Measurements from ENCODE around the gene NIPAL3.

NIPAL3 gene

GRCh38 chr1:24452922-24453485 is 37.4 kb downstream of the NIPAL3 start:
- Histone ChIP-seq H3K4me3 (ENCODE audit: low read length) (no peak overlapping the region), H3K9me2 (replicated peaks; ENCODE audit: insufficient read depth, low read length) (no peaks in the 10 kb centered on the region), H3K9me3 (replicated peaks; ENCODE audit: insufficient read depth, low read length) (no peaks in the 10 kb centered on the region), H3K27me3 (replicated peaks; ENCODE audit: insufficient read depth, low read length) (no peaks in the 10 kb centered on the region), H3F3A (ENCODE audit: insufficient read depth, low read length) (no peaks in the 10 kb centered on the region), H3K27ac (ENCODE audit: low read length) (no peak overlapping the region), H3K36me3 (replicated peaks; ENCODE audit: insufficient read depth, low read length) (no peaks in the 10 kb centered on the region; the same call in 1 of the 2 replicates), H3K9ac (ENCODE audit: low read length) (no peak overlapping the region), H3K4me1 (ENCODE audit: low read length) (no peaks in the 10 kb centered on the region), H4K20me1 (ENCODE audit: insufficient read depth, low read length) (no peaks in the 10 kb centered on the region), H3K4me2 (ENCODE audit: low read depth, low read length) (no peak overlapping the region), H2AFZ (ENCODE audit: low read length) (no peak overlapping the region), H3K79me2 (ENCODE audit: low read length) (no peaks in the 10 kb centered on the region)
- no peak for TF ChIP-seq EZH2phosphoT487 (IDR thresholded peaks at IDR 0.05; ENCODE audit: low read length)
- no peak for TF ChIP-seq EZH2 (optimal IDR thresholded peaks at IDR 0.05; ENCODE audit: low read depth, low read length)
- TF ChIP-seq, protein P1, sequence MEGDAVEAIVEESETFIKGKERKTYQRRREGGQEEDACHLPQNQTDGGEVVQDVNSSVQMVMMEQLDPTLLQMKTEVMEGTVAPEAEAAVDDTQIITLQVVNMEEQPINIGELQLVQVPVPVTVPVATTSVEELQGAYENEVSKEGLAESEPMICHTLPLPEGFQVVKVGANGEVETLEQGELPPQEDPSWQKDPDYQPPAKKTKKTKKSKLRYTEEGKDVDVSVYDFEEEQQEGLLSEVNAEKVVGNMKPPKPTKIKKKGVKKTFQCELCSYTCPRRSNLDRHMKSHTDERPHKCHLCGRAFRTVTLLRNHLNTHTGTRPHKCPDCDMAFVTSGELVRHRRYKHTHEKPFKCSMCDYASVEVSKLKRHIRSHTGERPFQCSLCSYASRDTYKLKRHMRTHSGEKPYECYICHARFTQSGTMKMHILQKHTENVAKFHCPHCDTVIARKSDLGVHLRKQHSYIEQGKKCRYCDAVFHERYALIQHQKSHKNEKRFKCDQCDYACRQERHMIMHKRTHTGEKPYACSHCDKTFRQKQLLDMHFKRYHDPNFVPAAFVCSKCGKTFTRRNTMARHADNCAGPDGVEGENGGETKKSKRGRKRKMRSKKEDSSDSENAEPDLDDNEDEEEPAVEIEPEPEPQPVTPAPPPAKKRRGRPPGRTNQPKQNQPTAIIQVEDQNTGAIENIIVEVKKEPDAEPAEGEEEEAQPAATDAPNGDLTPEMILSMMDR (IDR thresholded peaks at IDR 0.05; ENCODE audit: low read length) = no peak
- DNase-seq = no peak

GRCh38 chr1:24454673-24455072 is 39.1 kb downstream of the NIPAL3 start:
- no peaks in the 10 kb centered on the region for H4K20me1 ChIP-seq (ENCODE audit: insufficient read depth, low read length)
- no peak overlapping the region for H3K4me3 ChIP-seq (ENCODE audit: low read length)
- H3K9me2 ChIP-seq (replicated peaks; ENCODE audit: insufficient read depth, low read length) = no peaks in the 10 kb centered on the region
- TF ChIP-seq, protein P1 (IDR thresholded peaks at IDR 0.05; ENCODE audit: low read length) = no peak
- no peak for TF ChIP-seq EZH2phosphoT487 (IDR thresholded peaks at IDR 0.05; ENCODE audit: low read length)
- TF ChIP-seq EZH2 (optimal IDR thresholded peaks at IDR 0.05; ENCODE audit: low read depth, low read length) = no peak
- no peak overlapping the region for H2AFZ ChIP-seq (ENCODE audit: low read length)
- H3F3A ChIP-seq (ENCODE audit: insufficient read depth, low read length) = no peaks in the 10 kb centered on the region
- no peaks in the 10 kb centered on the region; the same call in 1 of the 2 replicates for H3K36me3 ChIP-seq (replicated peaks; ENCODE audit: insufficient read depth, low read length)
- H3K4me2 ChIP-seq (ENCODE audit: low read depth, low read length) = no peak overlapping the region
- H3K27me3 ChIP-seq (replicated peaks; ENCODE audit: insufficient read depth, low read length) = no peaks in the 10 kb centered on the region
- H3K9ac ChIP-seq (ENCODE audit: low read length) = no peak overlapping the region
- H3K9me3 ChIP-seq (replicated peaks; ENCODE audit: insufficient read depth, low read length) = no peaks in the 10 kb centered on the region
- no peaks in the 10 kb centered on the region for H3K4me1 ChIP-seq (ENCODE audit: low read length)
- no peaks in the 10 kb centered on the region for H3K79me2 ChIP-seq (ENCODE audit: low read length)
- no peak overlapping the region for H3K27ac ChIP-seq (ENCODE audit: low read length)
- DNase-seq = no peak

DNA sequence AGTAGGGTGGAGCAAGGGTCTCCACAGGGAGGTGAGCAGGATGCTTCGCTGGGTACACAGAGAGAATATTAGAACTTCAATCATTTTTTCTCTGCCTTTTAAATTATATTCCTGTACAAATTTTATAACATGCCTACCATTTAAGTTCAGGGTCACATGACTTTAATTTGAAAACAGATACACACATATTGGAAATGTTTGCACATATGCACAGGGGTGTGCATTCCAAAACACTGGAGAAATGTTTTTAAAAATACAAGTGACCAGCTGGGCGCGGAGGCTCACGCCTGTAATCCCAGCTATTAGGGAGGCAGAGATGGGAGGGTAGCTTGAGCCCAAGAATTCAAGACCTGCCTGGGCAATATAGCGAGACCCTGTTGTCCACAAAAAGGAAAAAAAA is 39.7 kb downstream of the NIPAL3 start:
- Histone ChIP-seq H2AFZ (ENCODE audit: low read length) (no peak overlapping the region), H4K20me1 (ENCODE audit: insufficient read depth, low read length) (no peaks in the 10 kb centered on the region), H3K4me1 (ENCODE audit: low read length) (no peaks in the 10 kb centered on the region), H3K79me2 (ENCODE audit: low read length) (no peaks in the 10 kb centered on the region), H3K27me3 (replicated peaks; ENCODE audit: insufficient read depth, low read length) (no peaks in the 10 kb centered on the region), H3K4me2 (ENCODE audit: low read depth, low read length) (no peak overlapping the region), H3F3A (ENCODE audit: insufficient read depth, low read length) (no peaks in the 10 kb centered on the region), H3K9me2 (replicated peaks; ENCODE audit: insufficient read depth, low read length) (no peaks in the 10 kb centered on the region), H3K27ac (ENCODE audit: low read length) (no peak overlapping the region), H3K36me3 (replicated peaks; ENCODE audit: insufficient read depth, low read length) (no peaks in the 10 kb centered on the region; the same call in 1 of the 2 replicates), H3K4me3 (ENCODE audit: low read length) (no peak overlapping the region), H3K9me3 (replicated peaks; ENCODE audit: insufficient read depth, low read length) (no peaks in the 10 kb centered on the region), H3K9ac (ENCODE audit: low read length) (no peak overlapping the region)
- DNase-seq = no peak
- TF ChIP-seq EZH2phosphoT487 (IDR thresholded peaks at IDR 0.05; ENCODE audit: low read length) = no peak
- no peak for TF ChIP-seq EZH2 (optimal IDR thresholded peaks at IDR 0.05; ENCODE audit: low read depth, low read length)
- TF ChIP-seq, protein P1 (IDR thresholded peaks at IDR 0.05; ENCODE audit: low read length) = no peak
